Measurements from ENCODE around the gene CYP39A1.

GRCh38 chr6:46517202-46517601 is 135.4 kb downstream of the CYP39A1 start:
- TF ChIP-seq, protein P1, sequence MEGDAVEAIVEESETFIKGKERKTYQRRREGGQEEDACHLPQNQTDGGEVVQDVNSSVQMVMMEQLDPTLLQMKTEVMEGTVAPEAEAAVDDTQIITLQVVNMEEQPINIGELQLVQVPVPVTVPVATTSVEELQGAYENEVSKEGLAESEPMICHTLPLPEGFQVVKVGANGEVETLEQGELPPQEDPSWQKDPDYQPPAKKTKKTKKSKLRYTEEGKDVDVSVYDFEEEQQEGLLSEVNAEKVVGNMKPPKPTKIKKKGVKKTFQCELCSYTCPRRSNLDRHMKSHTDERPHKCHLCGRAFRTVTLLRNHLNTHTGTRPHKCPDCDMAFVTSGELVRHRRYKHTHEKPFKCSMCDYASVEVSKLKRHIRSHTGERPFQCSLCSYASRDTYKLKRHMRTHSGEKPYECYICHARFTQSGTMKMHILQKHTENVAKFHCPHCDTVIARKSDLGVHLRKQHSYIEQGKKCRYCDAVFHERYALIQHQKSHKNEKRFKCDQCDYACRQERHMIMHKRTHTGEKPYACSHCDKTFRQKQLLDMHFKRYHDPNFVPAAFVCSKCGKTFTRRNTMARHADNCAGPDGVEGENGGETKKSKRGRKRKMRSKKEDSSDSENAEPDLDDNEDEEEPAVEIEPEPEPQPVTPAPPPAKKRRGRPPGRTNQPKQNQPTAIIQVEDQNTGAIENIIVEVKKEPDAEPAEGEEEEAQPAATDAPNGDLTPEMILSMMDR (conservative IDR thresholded peaks at IDR 0.05; ENCODE audit: low read length), result no peak
- TF ChIP-seq EZH2phosphoT487 (IDR thresholded peaks at IDR 0.05; ENCODE audit: borderline replicate concordance), result no peak
